SK-N-SH (cell line): ENCODE data around the gene IQSEC1.

ENCODE experiments used
- CTCF ChIP-seq: fragments of 200-600 bp; sonication (generic); IDR thresholded peaks from 2 replicates; pipeline ENCODE4 v1.6.1; 2017; ENCODE audit warnings: antibody characterized with exemption, mild to moderate bottlenecking, moderate library complexity
- EP300 ChIP-seq, 2 experiments: IDR thresholded peaks; 2 replicates each; pipeline versions ENCODE4 v1.4.0 to v1.6.1; 2012; ENCODE audit warnings: borderline replicate concordance in 1 of 2, low read depth in 1 of 2, low read length in 1 of 2
- EZH2phosphoT487 ChIP-seq: fragments of 200-600 bp; sonication (generic); IDR thresholded peaks from 2 replicates; pipeline ENCODE4 v1.6.1; 2017; ENCODE audit warnings: low read depth, mixed run types, mild to moderate bottlenecking, antibody characterized with exemption, moderate library complexity, borderline replicate concordance
- FOXJ3 ChIP-seq: sonication (generic); formaldehyde crosslinking; IDR thresholded peaks from 2 replicates; pipeline ENCODE4 v1.5.1; 2020; ENCODE audit warnings: mild to moderate bottlenecking, missing genetic modification reagents
- RAD21 ChIP-seq: IDR thresholded peaks from 2 replicates; pipeline ENCODE4 v1.6.1; 2012; ENCODE audit warnings: mild to moderate bottlenecking, low read length
- RCOR1 ChIP-seq: fragments of 150-350 bp; IDR thresholded peaks from 2 replicates; pipeline ENCODE4 v1.6.1; 2017; ENCODE audit warnings: antibody characterized with exemption, low read length
- ZBTB33 ChIP-seq: IDR thresholded peaks from 2 replicates; pipeline ENCODE4 v1.4.0; 2012; ENCODE audit warnings: low read depth, borderline replicate concordance

DNA sequence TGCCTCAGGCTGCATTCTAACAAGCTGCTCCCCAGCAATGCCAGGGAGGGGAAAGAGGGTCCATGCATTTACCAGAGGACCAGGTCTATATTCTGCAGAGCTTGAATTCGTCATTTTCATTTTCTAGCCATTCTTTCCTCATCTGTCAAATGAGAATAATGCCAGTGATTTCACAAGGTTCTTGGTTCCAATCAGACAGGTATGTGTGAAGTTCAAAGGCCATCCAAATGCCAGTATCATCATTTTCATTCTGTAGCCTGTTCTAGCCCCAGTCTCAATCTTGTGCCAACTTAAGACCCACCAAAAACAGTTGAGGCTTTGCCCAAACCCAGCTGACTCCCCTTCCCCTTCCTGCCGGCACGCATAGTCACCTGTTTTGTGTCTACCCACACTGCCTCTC is 112.7 kb downstream of the IQSEC1 start:
- TF ChIP-seq EP300 (IDR thresholded peaks at IDR 0.05; ENCODE audit: borderline replicate concordance in 1 of 2, low read depth in 1 of 2, low read length in 1 of 2) (no peak), RCOR1 (no peak), ZBTB33 (no peak), FOXJ3 (CRISPR knock-in tag) (no peak), CTCF (no peak), RAD21 (no peak), EZH2phosphoT487 (no peak)
